Mesenchymal stem cell (in vitro differentiated cells and primary cell): Measurements from ENCODE around the gene CRHR1.

Experiments used
- DNase-seq: peaks from one replicate; pipeline ENCODE4 v3.0.0-alpha.2; 2013
- H2AFZ ChIP-seq: one replicate; pipeline ENCODE4 v1.6.1; 2013; ENCODE audit warnings: low read depth, mild to moderate bottlenecking, control low read depth, inconsistent platforms, low read length, moderate library complexity
- H2AK5ac ChIP-seq: 2 replicates; pipeline ENCODE4 v1.6.1; 2013; ENCODE audit warnings: low read length, moderate library complexity, mild to moderate bottlenecking, inconsistent platforms; ENCODE audit not compliant: severe bottlenecking
- H2BK120ac ChIP-seq: one replicate; pipeline ENCODE4 v1.6.1; 2013; ENCODE audit warnings: low read depth, mild to moderate bottlenecking, inconsistent platforms, low read length, moderate library complexity
- H2BK12ac ChIP-seq, 2 experiments: one replicate each; pipeline ENCODE4 v1.6.1; 2013; ENCODE audit warnings: inconsistent platforms in 2 of 2, low read length in 2 of 2, mild to moderate bottlenecking in 2 of 2, moderate library complexity in 2 of 2, control low read depth in 1 of 2
- H2BK15ac ChIP-seq: one replicate; pipeline ENCODE4 v1.6.1; 2013; ENCODE audit warnings: mild to moderate bottlenecking, low read depth, inconsistent platforms; ENCODE audit not compliant: poor library complexity, severe bottlenecking
- H2BK5ac ChIP-seq: 2 replicates; pipeline ENCODE4 v1.6.1; 2013; ENCODE audit warnings: low read depth, mild to moderate bottlenecking, low read length, control low read depth, inconsistent platforms; ENCODE audit not compliant: poor library complexity, severe bottlenecking
- H3K14ac ChIP-seq, 2 experiments: one replicate each; pipeline ENCODE4 v1.6.1; 2013; ENCODE audit warnings: inconsistent platforms in 2 of 2, low read length in 2 of 2, control low read depth in 1 of 2, mild to moderate bottlenecking in 1 of 2, moderate library complexity in 1 of 2
- H3K18ac ChIP-seq, 2 experiments: one replicate each; pipeline ENCODE4 v1.6.1; 2013; ENCODE audit warnings: inconsistent platforms in 2 of 2, low read length in 2 of 2, control low read depth in 1 of 2, low read depth in 1 of 2, mild to moderate bottlenecking in 1 of 2
- H3K23ac ChIP-seq, 2 experiments: one replicate each; pipeline ENCODE4 v1.6.1; 2013; ENCODE audit warnings: inconsistent platforms in 2 of 2, low read length in 2 of 2, mild to moderate bottlenecking in 2 of 2, moderate library complexity in 2 of 2, control low read depth in 1 of 2
- H3K27ac ChIP-seq: 2 replicates; pipeline ENCODE4 v1.5.1; 2013; ENCODE audit warnings: mild to moderate bottlenecking, moderate library complexity, low read length, control low read depth, inconsistent platforms; ENCODE audit not compliant: poor library complexity, severe bottlenecking
- H3K27me3 ChIP-seq, 2 experiments: 2 replicates each; pipeline versions ENCODE4 v1.6.1 to v1.7.0; 2013; ENCODE audit warnings: low read length in 2 of 2, mild to moderate bottlenecking in 2 of 2, moderate library complexity in 2 of 2, control low read depth in 1 of 2, inconsistent platforms in 1 of 2; ENCODE audit not compliant: control insufficient read depth in 1 of 2, insufficient read depth in 1 of 2
- H3K36me3 ChIP-seq, 2 experiments: 2 replicates each; pipeline versions ENCODE4 v1.6.1 to v1.7.0; 2013; ENCODE audit warnings: low read length in 2 of 2, control low read depth in 1 of 2, inconsistent platforms in 1 of 2, low read depth in 1 of 2, mild to moderate bottlenecking in 1 of 2; ENCODE audit not compliant: insufficient read depth in 2 of 2, control insufficient read depth in 1 of 2
- H3K4ac ChIP-seq, 2 experiments: one replicate each; pipeline ENCODE4 v1.6.1; 2013; ENCODE audit warnings: inconsistent platforms in 2 of 2, low read length in 2 of 2, mild to moderate bottlenecking in 2 of 2, moderate library complexity in 2 of 2, control low read depth in 1 of 2, low read depth in 1 of 2
- H3K4me1 ChIP-seq: 2 replicates; pipeline ENCODE4 v1.6.1; 2013; ENCODE audit warnings: low read depth, low read length, control low read depth; ENCODE audit not compliant: control insufficient read depth, insufficient read depth
- H3K4me2 ChIP-seq: 2 replicates; pipeline ENCODE4 v1.6.1; 2013; ENCODE audit warnings: low read length, mild to moderate bottlenecking, inconsistent platforms; ENCODE audit not compliant: poor library complexity, severe bottlenecking
- H3K4me3 ChIP-seq, 2 experiments: 2 replicates each; pipeline versions ENCODE4 v1.5.1 to v1.7.0; 2013; ENCODE audit warnings: low read length in 2 of 2, mild to moderate bottlenecking in 2 of 2, control low read depth in 1 of 2, low read depth in 1 of 2; ENCODE audit not compliant: insufficient read depth in 1 of 2
- H3K79me1 ChIP-seq: replicated peaks from 2 replicates; pipeline ENCODE4 v1.6.1; 2013; ENCODE audit warnings: mild to moderate bottlenecking, control low read depth, low read length, inconsistent platforms; ENCODE audit not compliant: poor library complexity, severe bottlenecking
- H3K9ac ChIP-seq: 2 replicates; pipeline ENCODE4 v1.7.0; 2013; ENCODE audit warnings: mild to moderate bottlenecking, low read length, moderate library complexity
- H3K9me3 ChIP-seq: 2 replicates; pipeline ENCODE4 v1.7.0; 2013; ENCODE audit warnings: mild to moderate bottlenecking, low read length; ENCODE audit not compliant: control insufficient read depth
- H4K8ac ChIP-seq: one replicate; pipeline ENCODE4 v1.6.1; 2013; ENCODE audit warnings: inconsistent platforms, mild to moderate bottlenecking, low read length, moderate library complexity
- H4K91ac ChIP-seq: one replicate; pipeline ENCODE4 v1.6.1; 2013; ENCODE audit warnings: mild to moderate bottlenecking, low read length, inconsistent platforms
- WGBS: methylation state at CpG from one replicate; pipeline ENCODE4 v1.1.7; 2013; ENCODE audit warnings: mixed read lengths; 5-methylcytosine and 5-hydroxymethylcytosine counted together

The CRHR1 gene

GRCh38 chr17:45785480-45786193 lies 1.5 kb downstream of the CRHR1 start:
- WGBS = 22% methylated on average over 19 of the region's 28 CpGs
- Histone ChIP-seq H2BK15ac (no peak overlapping the region), H2BK5ac (no peak overlapping the region), H2BK12ac (no peak overlapping the region), H4K8ac (no peak overlapping the region), H3K4me2 (peak overlapping the region; percentile 63), H3K27ac (no peak overlapping the region), H3K18ac (no peak overlapping the region), H3K4me3 (no peak overlapping the region), H3K23ac (no peak overlapping the region), H3K4me1 (peaks cover 20% of the 10 kb centered on the region), H3K14ac (no peak overlapping the region), H3K79me1 (no peaks in the 10 kb centered on the region), H3K9me3 (no peaks in the 10 kb centered on the region), H3K4ac (no peak overlapping the region), H3K9ac (no peak overlapping the region), H3K36me3 (no peaks in the 10 kb centered on the region), H2BK120ac (no peak overlapping the region), H3K27me3 (peaks cover 94 to 95% of the 10 kb centered on the region in 2 experiments), H2AK5ac (no peak overlapping the region), H2AFZ (no peak overlapping the region), H4K91ac (no peak overlapping the region)
- no peak for DNase-seq

GRCh38 chr17:45786349-45786748 lies 2.2 kb downstream of the CRHR1 start:
- Histone ChIP-seq H3K36me3 (no peaks in the 10 kb centered on the region), H4K91ac (no peak overlapping the region), H3K14ac (no peak overlapping the region), H3K23ac (no peak overlapping the region), H2AFZ (no peak overlapping the region), H2BK15ac (no peak overlapping the region), H3K18ac (no peak overlapping the region), H3K9me3 (no peaks in the 10 kb centered on the region), H3K4me2 (no peak overlapping the region), H3K4me3 (no peak overlapping the region), H2BK5ac (no peak overlapping the region), H3K79me1 (no peaks in the 10 kb centered on the region), H3K4ac (no peak overlapping the region), H3K9ac (no peak overlapping the region), H4K8ac (no peak overlapping the region), H2BK120ac (no peak overlapping the region), H3K27ac (no peak overlapping the region), H3K4me1 (peaks cover 20% of the 10 kb centered on the region), H2AK5ac (no peak overlapping the region), H2BK12ac (no peak overlapping the region), H3K27me3 (peaks cover 95 to 97% of the 10 kb centered on the region in 2 experiments)
- WGBS = no CpG with 5 or more reads among the region's 3 CpGs
- DNase-seq = no peak

GRCh38 chr17:45787044-45787443 lies 2.9 kb downstream of the CRHR1 start:
- H2AFZ ChIP-seq = no peak overlapping the region
- no peak overlapping the region for H3K9ac ChIP-seq
- no peak overlapping the region for H3K27ac ChIP-seq
- no peaks in the 10 kb centered on the region for H3K79me1 ChIP-seq
- no peak overlapping the region for H2BK15ac ChIP-seq
- no peak overlapping the region for H2BK120ac ChIP-seq
- H3K4ac ChIP-seq = no peak overlapping the region
- peaks cover 95 to 97% of the 10 kb centered on the region in 2 experiments for H3K27me3 ChIP-seq
- no peak overlapping the region for H3K18ac ChIP-seq
- WGBS = 33% methylated on average over 3 of the region's 3 CpGs
- no peak overlapping the region for H3K14ac ChIP-seq
- H3K4me2 ChIP-seq = no peak overlapping the region
- no peak overlapping the region for H4K8ac ChIP-seq
- no peaks in the 10 kb centered on the region for H3K36me3 ChIP-seq
- H2AK5ac ChIP-seq = no peak overlapping the region
- H3K9me3 ChIP-seq = no peaks in the 10 kb centered on the region
- H3K4me3 ChIP-seq = no peak overlapping the region
- H2BK12ac ChIP-seq = no peak overlapping the region
- no peak overlapping the region for H4K91ac ChIP-seq
- peaks cover 20% of the 10 kb centered on the region for H3K4me1 ChIP-seq
- DNase-seq = no peak
- no peak overlapping the region for H3K23ac ChIP-seq
- H2BK5ac ChIP-seq = no peak overlapping the region

GRCh38 chr17:45787656-45788055 lies 3.5 kb downstream of the CRHR1 start:
- Histone ChIP-seq H2BK120ac (no peak overlapping the region), H2BK5ac (no peak overlapping the region), H2BK15ac (no peak overlapping the region), H3K23ac (no peak overlapping the region), H3K4me3 (no peak overlapping the region), H2BK12ac (no peak overlapping the region), H3K27me3 (peaks cover 95 to 97% of the 10 kb centered on the region in 2 experiments), H3K9me3 (no peaks in the 10 kb centered on the region), H3K4me1 (peaks cover 20% of the 10 kb centered on the region), H3K14ac (no peak overlapping the region), H3K4me2 (no peak overlapping the region), H4K8ac (no peak overlapping the region), H3K79me1 (no peaks in the 10 kb centered on the region), H2AFZ (no peak overlapping the region), H3K9ac (no peak overlapping the region), H3K18ac (no peak overlapping the region), H3K4ac (no peak overlapping the region), H2AK5ac (no peak overlapping the region), H3K27ac (no peak overlapping the region), H3K36me3 (no peaks in the 10 kb centered on the region), H4K91ac (no peak overlapping the region)
- WGBS = 80% methylated on average over 10 of the region's 11 CpGs
- no peak for DNase-seq
